Measurements from ENCODE around the gene IPPK.

The IPPK gene

DNA sequence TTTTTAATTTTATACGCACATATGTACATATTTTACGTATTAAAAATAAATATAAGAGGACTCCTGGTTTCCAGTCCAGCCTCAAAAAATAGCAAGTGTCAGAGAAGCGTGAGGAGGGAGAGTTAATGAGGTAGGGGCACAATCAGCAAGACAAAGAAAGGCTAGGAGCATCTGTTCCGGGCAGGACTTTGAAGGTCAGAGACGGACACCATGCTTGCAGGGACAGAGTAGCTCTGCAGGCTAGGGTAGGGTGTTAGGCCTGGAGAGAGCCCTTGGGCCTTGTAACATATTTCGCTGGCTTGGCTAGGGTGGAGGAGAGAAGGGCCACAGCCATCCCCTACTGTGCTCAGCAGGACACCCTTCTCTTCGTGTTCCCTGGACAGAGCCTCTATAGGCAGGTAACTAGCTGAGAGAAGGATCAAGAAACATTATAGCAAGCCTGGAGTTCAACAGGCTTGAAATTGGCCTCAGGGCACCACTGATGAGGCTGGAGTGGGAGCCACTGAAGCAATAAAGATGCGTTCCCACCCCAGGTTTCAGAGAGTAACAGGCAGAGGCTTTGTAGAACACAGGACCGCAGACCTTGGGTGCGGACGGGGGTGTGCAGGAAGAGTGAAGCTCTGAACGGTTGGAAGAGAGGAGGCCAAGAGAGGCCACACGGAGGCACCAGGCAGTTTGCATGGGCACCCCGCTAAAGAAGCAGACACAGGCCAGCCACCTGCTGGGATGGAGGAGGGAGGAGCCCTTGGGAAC lies 9.7 kb upstream of the IPPK start:
- TF ChIP-seq, protein P1, sequence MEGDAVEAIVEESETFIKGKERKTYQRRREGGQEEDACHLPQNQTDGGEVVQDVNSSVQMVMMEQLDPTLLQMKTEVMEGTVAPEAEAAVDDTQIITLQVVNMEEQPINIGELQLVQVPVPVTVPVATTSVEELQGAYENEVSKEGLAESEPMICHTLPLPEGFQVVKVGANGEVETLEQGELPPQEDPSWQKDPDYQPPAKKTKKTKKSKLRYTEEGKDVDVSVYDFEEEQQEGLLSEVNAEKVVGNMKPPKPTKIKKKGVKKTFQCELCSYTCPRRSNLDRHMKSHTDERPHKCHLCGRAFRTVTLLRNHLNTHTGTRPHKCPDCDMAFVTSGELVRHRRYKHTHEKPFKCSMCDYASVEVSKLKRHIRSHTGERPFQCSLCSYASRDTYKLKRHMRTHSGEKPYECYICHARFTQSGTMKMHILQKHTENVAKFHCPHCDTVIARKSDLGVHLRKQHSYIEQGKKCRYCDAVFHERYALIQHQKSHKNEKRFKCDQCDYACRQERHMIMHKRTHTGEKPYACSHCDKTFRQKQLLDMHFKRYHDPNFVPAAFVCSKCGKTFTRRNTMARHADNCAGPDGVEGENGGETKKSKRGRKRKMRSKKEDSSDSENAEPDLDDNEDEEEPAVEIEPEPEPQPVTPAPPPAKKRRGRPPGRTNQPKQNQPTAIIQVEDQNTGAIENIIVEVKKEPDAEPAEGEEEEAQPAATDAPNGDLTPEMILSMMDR (IDR thresholded peaks at IDR 0.05; ENCODE audit: low read depth, low read length, missing control alignments): no peak
- no peak overlapping the region for H3K4me3 ChIP-seq (ENCODE audit: low read depth, low read length)
- DNase-seq (ENCODE audit: low read depth): no peak

DNA sequence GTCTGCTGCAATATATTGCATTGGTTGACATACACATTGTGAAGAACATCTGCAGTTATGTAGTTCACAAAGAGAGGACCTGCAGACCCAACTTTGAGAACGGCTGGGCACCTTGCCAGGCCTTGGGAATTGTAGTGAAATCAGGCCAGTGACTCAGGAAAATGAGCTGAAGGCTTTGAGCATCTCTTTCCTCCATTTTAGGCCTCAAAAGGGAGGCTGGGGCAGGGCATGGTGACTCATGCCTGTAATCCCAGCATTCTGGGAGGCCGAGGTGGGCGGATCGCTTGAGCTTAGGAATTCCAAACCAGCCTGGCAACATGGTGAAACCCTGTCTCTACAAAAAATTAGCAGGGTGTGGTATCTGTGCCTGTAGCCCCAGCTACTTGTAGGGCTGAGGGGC lies 1.4 kb upstream of the IPPK start:
- peak overlapping the region; percentile 91 for H3K4me3 ChIP-seq (ENCODE audit: low read depth, low read length)
- no peak for DNase-seq (ENCODE audit: low read depth)
- TF ChIP-seq, protein P1 (IDR thresholded peaks at IDR 0.05; ENCODE audit: low read depth, low read length, missing control alignments): no peak

DNA sequence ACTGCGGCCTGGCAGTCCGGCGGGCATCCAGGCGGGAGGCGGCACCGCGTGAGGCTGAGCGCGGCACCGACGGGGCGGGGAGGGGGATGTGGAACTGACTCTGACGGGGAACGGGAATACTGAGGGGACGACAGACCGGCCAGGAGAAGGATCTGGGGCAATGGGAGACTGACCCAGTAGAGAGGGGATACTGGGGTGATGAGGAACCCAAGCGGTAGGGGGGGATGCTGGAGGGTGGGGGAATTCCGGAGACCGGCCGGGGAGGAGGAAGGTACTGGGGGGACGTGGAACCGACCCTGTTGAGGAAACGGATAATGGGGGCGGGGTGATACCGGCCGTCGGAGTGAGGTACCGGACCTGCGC lies 423 bp downstream of the IPPK start:
- peak overlapping the region; percentile 94 for H3K4me3 ChIP-seq (ENCODE audit: low read depth, low read length)
- DNase-seq (ENCODE audit: low read depth): no peak
- TF ChIP-seq, protein P1 (IDR thresholded peaks at IDR 0.05; ENCODE audit: low read depth, low read length, missing control alignments): no peak

DNA sequence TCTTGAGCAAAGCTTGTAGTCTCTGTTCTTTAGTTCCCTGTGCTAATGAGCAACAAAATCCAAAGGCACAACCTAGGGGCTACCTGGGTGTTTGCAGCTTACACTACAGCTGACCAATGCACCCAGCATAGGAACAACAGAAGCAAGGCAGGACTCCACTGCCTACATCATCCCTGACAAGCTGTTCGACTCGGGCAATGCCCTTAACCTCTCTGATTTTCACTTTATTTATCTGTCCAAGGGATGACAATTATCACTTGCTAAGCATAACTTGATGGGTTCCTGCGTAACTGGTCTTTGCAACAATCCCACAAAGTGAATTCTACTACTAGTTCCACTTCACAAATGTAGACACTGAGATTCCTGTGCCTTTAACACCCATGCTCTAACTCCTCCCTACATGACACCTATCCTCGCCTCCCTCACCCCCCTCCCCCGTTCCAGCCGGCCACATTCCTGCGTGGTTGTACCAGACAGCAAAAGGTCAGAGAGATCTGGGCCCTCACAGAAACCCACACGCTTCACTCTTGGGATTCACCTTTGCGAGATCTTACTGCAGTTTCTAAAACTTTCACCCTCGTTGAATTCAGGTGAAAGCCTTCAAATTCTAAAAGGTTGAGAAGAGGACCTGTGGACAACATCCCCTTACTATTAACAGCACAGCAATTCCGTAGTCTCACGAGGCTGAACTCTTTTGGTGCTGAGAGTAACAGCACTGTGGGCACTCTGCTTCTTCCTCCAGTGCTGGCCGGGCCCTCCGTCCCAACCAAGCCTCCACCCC lies 995 bp downstream of the IPPK start:
- peak overlapping the region; percentile 94 for H3K4me3 ChIP-seq (ENCODE audit: low read depth, low read length)
- no peak for DNase-seq (ENCODE audit: low read depth)
- TF ChIP-seq, protein P1 (IDR thresholded peaks at IDR 0.05; ENCODE audit: low read depth, low read length, missing control alignments): no peak

DNA sequence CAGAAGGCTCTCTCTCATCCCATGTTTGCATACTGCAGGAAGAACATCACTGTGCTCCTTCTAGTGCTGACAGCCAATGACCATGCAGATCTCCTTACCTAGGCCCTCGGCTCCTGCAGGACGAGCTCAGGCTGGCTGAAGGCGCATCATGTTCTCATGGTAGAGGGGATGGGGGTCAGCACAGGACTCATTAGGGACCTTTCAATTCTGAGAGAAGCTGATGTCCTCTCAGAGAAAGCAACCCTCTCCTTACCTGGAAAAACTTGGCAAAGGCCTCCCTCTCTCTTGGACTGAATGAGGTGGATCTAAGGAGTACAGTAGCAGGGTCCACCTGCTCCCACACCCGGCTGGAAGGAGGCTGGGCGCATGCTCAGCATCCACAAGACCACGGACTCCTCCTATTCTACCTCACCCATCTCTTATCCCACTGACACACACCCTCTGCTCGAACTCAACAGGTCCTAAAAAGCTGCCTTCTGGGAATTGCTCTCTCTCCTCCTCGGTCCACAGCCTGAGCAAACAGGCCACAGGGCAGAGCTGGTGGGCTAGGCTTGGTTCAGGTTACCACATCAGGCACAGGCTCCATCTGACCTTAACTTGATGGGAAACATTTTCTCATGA lies 2.9 kb downstream of the IPPK start:
- TF ChIP-seq, protein P1 (IDR thresholded peaks at IDR 0.05; ENCODE audit: low read depth, low read length, missing control alignments): no peak
- no peak overlapping the region for H3K4me3 ChIP-seq (ENCODE audit: low read depth, low read length)
- no peak for DNase-seq (ENCODE audit: low read depth)

DNA sequence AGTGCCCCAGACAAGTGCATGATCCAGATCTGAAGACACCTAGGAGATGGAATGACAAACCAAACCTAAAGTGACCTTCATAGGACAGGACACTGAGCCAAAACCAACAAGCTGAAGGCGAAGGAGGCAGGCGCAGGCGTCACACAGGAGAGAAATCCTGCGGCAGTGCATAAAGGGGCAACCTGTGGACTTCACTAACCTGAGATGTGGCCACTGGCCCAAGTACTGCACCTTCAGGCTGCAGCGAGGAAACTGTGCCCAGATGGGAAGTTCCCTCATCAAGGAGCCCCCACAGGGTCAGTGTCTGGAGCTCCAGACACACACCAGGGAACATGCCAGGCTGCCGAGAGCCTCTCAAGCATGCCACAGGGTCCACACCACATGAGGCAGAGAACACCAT lies 3.7 kb downstream of the IPPK start:
- TF ChIP-seq, protein P1 (IDR thresholded peaks at IDR 0.05; ENCODE audit: low read depth, low read length, missing control alignments): no peak
- no peak for DNase-seq (ENCODE audit: low read depth)
- no peak overlapping the region for H3K4me3 ChIP-seq (ENCODE audit: low read depth, low read length)
